GM18511 (cell line): ENCODE measurements around the gene SORCS2.

Experiments used
- ATAC-seq: cut with Tn5 transposase; IDR thresholded peaks from one replicate; pipeline ENCODE4 v1.9.1; 2021; ENCODE audit warnings: mild to moderate bottlenecking, moderate library complexity; ENCODE audit not compliant: unreplicated experiment

Gene SORCS2

GRCh38 chr4:7333801-7334421 lies 141.6 kb downstream of the SORCS2 start:
- ATAC-seq, result no peak

GRCh38 chr4:7334521-7335275 lies 142.4 kb downstream of the SORCS2 start:
- ATAC-seq, result no peak

GRCh38 chr4:7335344-7336066 lies 143.2 kb downstream of the SORCS2 start:
- peak; percentile 77 for ATAC-seq

GRCh38 chr4:7336067-7336569 lies 143.8 kb downstream of the SORCS2 start:
- no peak for ATAC-seq

- no peak for ATAC-seq
These were observed 144.4 kb downstream of the SORCS2 start for GRCh38 chr4:7336732-7337131.

GRCh38 chr4:7337196-7338058 lies 145.1 kb downstream of the SORCS2 start:
- no peak for ATAC-seq

- no peak for ATAC-seq
These were observed 145.7 kb downstream of the SORCS2 start for GRCh38 chr4:7338059-7338452.

- no peak for ATAC-seq
These were observed 146.7 kb downstream of the SORCS2 start for GRCh38 chr4:7338876-7339623.

- ATAC-seq, result no peak
These were observed 147.6 kb downstream of the SORCS2 start for GRCh38 chr4:7339751-7340552.

- no peak for ATAC-seq
These were observed 148.5 kb downstream of the SORCS2 start for GRCh38 chr4:7340553-7341433.

GRCh38 chr4:7341491-7342222 lies 149.3 kb downstream of the SORCS2 start:
- ATAC-seq, result no peak

- no peak for ATAC-seq
These were observed 150.1 kb downstream of the SORCS2 start for GRCh38 chr4:7342223-7343080.

GRCh38 chr4:7343081-7343655 lies 150.8 kb downstream of the SORCS2 start:
- no peak for ATAC-seq

GRCh38 chr4:7343950-7344349 lies 151.6 kb downstream of the SORCS2 start:
- no peak for ATAC-seq

- no peak for ATAC-seq
These were observed 152.4 kb downstream of the SORCS2 start for GRCh38 chr4:7344636-7345155.

GRCh38 chr4:7347981-7348380 lies 155.6 kb downstream of the SORCS2 start:
- no peak for ATAC-seq
